DOHH2 (cell line): ENCODE data around the gene GRK6.

ENCODE experiments used
- CTCF ChIP-seq: fragments of 200-600 bp; sonication (generic); IDR thresholded peaks from one replicate; pipeline ENCODE4 v1.5.1; 2014; ENCODE audit warnings: antibody characterized with exemption, mild to moderate bottlenecking, low read depth, low read length; ENCODE audit not compliant: poor library complexity, severe bottlenecking
- EZH2phosphoT487 ChIP-seq: fragments of 200-600 bp; sonication (generic); IDR thresholded peaks from 2 replicates; pipeline ENCODE4 v1.6.1; 2017; ENCODE audit warnings: borderline replicate concordance, mild to moderate bottlenecking, antibody characterized with exemption, low read length, moderate library complexity, mixed read lengths

GRCh38 chr5:177476531-177477233 lies 50.2 kb downstream of the GRK6 start:
- TF ChIP-seq EZH2phosphoT487 (no peak), CTCF (no peak)
